ENCODE measurements around the gene RAPGEF4. TPM values are rescaled to one million over a fixed set of nuclear protein-coding genes. Genes with fewer than 3 reads are reported as not detected.
A peak's percentile ranks its signal among the peaks of the same experiment; 100 is the strongest.

The RAPGEF4 gene
- total and polyA plus RNA-seq, 3 experiments from 2014 or later: not detected

- Histone ChIP-seq H3K36me3 (ENCODE audit: insufficient read depth, low read length) (no peaks in the 10 kb centered on the region), H3K27ac (ENCODE audit: low read depth, low read length) (no peak overlapping the region), H3K27me3 (ENCODE audit: insufficient read depth, low read length, poor library complexity, severe bottlenecking) (no peaks in the 10 kb centered on the region), H3K4me1 (ENCODE audit: insufficient read depth, low read length) (no peaks in the 10 kb centered on the region), H3K4me3 (ENCODE audit: low read length) (no peak overlapping the region), H3K9me3 (ENCODE audit: low read length) (no peaks in the 10 kb centered on the region)
- ChIA-PET POLR2A (no interaction called here), CTCF (no interaction called here)
- Mint-ChIP-seq H3K4me3 (no peak overlapping the region), H3K27me3 (peaks cover 11 to 54% of the 10 kb centered on the region in 2 donors), H3K9me3 (no peaks in the 10 kb centered on the region), H3K36me3 (no peaks in the 10 kb centered on the region), H3K27ac (no peak overlapping the region), H3K4me1 (peaks cover 0 to 3% (median 0%) of the 10 kb centered on the region in 3 donors)
- no peak for DNase-seq
Observed at GRCh38 chr2:172976816-172977215, 241.2 kb downstream of the RAPGEF4 start.

- DNase-seq: no peak
- H3K27me3 Mint-ChIP-seq: peaks cover 11 to 49% of the 10 kb centered on the region in 2 donors
- no peaks in the 10 kb centered on the region for H3K36me3 ChIP-seq (ENCODE audit: insufficient read depth, low read length)
- no peak overlapping the region for H3K27ac ChIP-seq (ENCODE audit: low read depth, low read length)
- CTCF ChIA-PET: no interaction called here
- no peaks in the 10 kb centered on the region for H3K9me3 Mint-ChIP-seq
- no peaks in the 10 kb centered on the region for H3K9me3 ChIP-seq (ENCODE audit: low read length)
- no peaks in the 10 kb centered on the region for H3K4me1 ChIP-seq (ENCODE audit: insufficient read depth, low read length)
- H3K27me3 ChIP-seq (ENCODE audit: insufficient read depth, low read length, poor library complexity, severe bottlenecking): no peaks in the 10 kb centered on the region
- no peak overlapping the region for H3K4me3 Mint-ChIP-seq
- H3K4me1 Mint-ChIP-seq: peaks cover 0 to 3% (median 0%) of the 10 kb centered on the region in 3 donors
- POLR2A ChIA-PET: no interaction called here
- H3K27ac Mint-ChIP-seq: peak overlapping the region in 1 of 8 donors; percentile 76
- H3K4me3 ChIP-seq (ENCODE audit: low read length): no peak overlapping the region
- H3K36me3 Mint-ChIP-seq: no peaks in the 10 kb centered on the region
Observed at GRCh38 chr2:172977270-172978062, 241.8 kb downstream of the RAPGEF4 start.

GRCh38 chr2:172978063-172978383, 242.4 kb downstream of the RAPGEF4 start:
- no peaks in the 10 kb centered on the region for H3K27me3 ChIP-seq (ENCODE audit: insufficient read depth, low read length, poor library complexity, severe bottlenecking)
- peaks cover 0 to 3% (median 0%) of the 10 kb centered on the region in 3 donors for H3K4me1 Mint-ChIP-seq
- H3K27me3 Mint-ChIP-seq: peaks cover 11 to 50% of the 10 kb centered on the region in 2 donors
- no peak overlapping the region for H3K4me3 ChIP-seq (ENCODE audit: low read length)
- no peaks in the 10 kb centered on the region for H3K4me1 ChIP-seq (ENCODE audit: insufficient read depth, low read length)
- H3K4me3 Mint-ChIP-seq: no peak overlapping the region
- no peaks in the 10 kb centered on the region for H3K9me3 ChIP-seq (ENCODE audit: low read length)
- H3K9me3 Mint-ChIP-seq: no peaks in the 10 kb centered on the region
- H3K36me3 Mint-ChIP-seq: no peaks in the 10 kb centered on the region
- DNase-seq: no peak
- no peak overlapping the region for H3K27ac ChIP-seq (ENCODE audit: low read depth, low read length)
- no peaks in the 10 kb centered on the region for H3K36me3 ChIP-seq (ENCODE audit: insufficient read depth, low read length)
- ChIA-PET POLR2A (no interaction called here), CTCF (no interaction called here)
- peak overlapping the region in 1 of 8 donors; percentile 76 for H3K27ac Mint-ChIP-seq

GRCh38 chr2:172985139-172985892, 249.7 kb downstream of the RAPGEF4 start:
- Histone ChIP-seq H3K9me3 (ENCODE audit: low read length) (no peaks in the 10 kb centered on the region), H3K27me3 (ENCODE audit: insufficient read depth, low read length, poor library complexity, severe bottlenecking) (no peaks in the 10 kb centered on the region), H3K4me3 (ENCODE audit: low read length) (no peak overlapping the region), H3K4me1 (ENCODE audit: insufficient read depth, low read length) (no peaks in the 10 kb centered on the region), H3K36me3 (ENCODE audit: insufficient read depth, low read length) (no peaks in the 10 kb centered on the region), H3K27ac (ENCODE audit: low read depth, low read length) (no peak overlapping the region)
- Mint-ChIP-seq H3K4me3 (no peak overlapping the region), H3K27ac (peak overlapping the region in 1 of 8 donors; percentile 65), H3K4me1 (peaks cover 0 to 3% (median 2%) of the 10 kb centered on the region in 3 donors), H3K9me3 (no peaks in the 10 kb centered on the region), H3K27me3 (peaks cover 13 to 37% of the 10 kb centered on the region in 2 donors), H3K36me3 (no peaks in the 10 kb centered on the region)
- CTCF ChIA-PET: no interaction called here
- DNase-seq: no peak
- POLR2A ChIA-PET: no interaction called here

- H3K9me3 ChIP-seq (ENCODE audit: low read length): no peaks in the 10 kb centered on the region
- no peaks in the 10 kb centered on the region for H3K27me3 ChIP-seq (ENCODE audit: insufficient read depth, low read length, poor library complexity, severe bottlenecking)
- H3K9me3 Mint-ChIP-seq: no peaks in the 10 kb centered on the region
- peaks cover 12 to 42% of the 10 kb centered on the region in 2 donors for H3K27me3 Mint-ChIP-seq
- H3K4me1 Mint-ChIP-seq: peaks cover 0 to 3% (median 2%) of the 10 kb centered on the region in 3 donors
- no peaks in the 10 kb centered on the region for H3K4me1 ChIP-seq (ENCODE audit: insufficient read depth, low read length)
- ChIA-PET POLR2A (no interaction called here), CTCF (no interaction called here)
- H3K27ac Mint-ChIP-seq: no peak overlapping the region
- no peak for DNase-seq
- no peaks in the 10 kb centered on the region for H3K36me3 Mint-ChIP-seq
- H3K36me3 ChIP-seq (ENCODE audit: insufficient read depth, low read length): no peaks in the 10 kb centered on the region
- no peak overlapping the region for H3K4me3 ChIP-seq (ENCODE audit: low read length)
- no peak overlapping the region for H3K4me3 Mint-ChIP-seq
- no peak overlapping the region for H3K27ac ChIP-seq (ENCODE audit: low read depth, low read length)
Observed at GRCh38 chr2:172986040-172986439, 250.4 kb downstream of the RAPGEF4 start.

GRCh38 chr2:172988728-172989127, 253.1 kb downstream of the RAPGEF4 start:
- DNase-seq: no peak
- no peaks in the 10 kb centered on the region for H3K9me3 Mint-ChIP-seq
- H3K9me3 ChIP-seq (ENCODE audit: low read length): no peaks in the 10 kb centered on the region
- H3K4me3 ChIP-seq (ENCODE audit: low read length): no peak overlapping the region
- H3K36me3 ChIP-seq (ENCODE audit: insufficient read depth, low read length): no peaks in the 10 kb centered on the region
- H3K27me3 Mint-ChIP-seq: peaks cover 11 to 27% of the 10 kb centered on the region in 2 donors
- H3K27me3 ChIP-seq (ENCODE audit: insufficient read depth, low read length, poor library complexity, severe bottlenecking): no peaks in the 10 kb centered on the region
- no peak overlapping the region for H3K4me3 Mint-ChIP-seq
- H3K4me1 ChIP-seq (ENCODE audit: insufficient read depth, low read length): no peaks in the 10 kb centered on the region
- H3K4me1 Mint-ChIP-seq: peaks cover 0 to 3% (median 2%) of the 10 kb centered on the region in 3 donors
- H3K27ac Mint-ChIP-seq: no peak overlapping the region
- no peaks in the 10 kb centered on the region for H3K36me3 Mint-ChIP-seq
- ChIA-PET POLR2A (no interaction called here), CTCF (no interaction called here)
- no peak overlapping the region for H3K27ac ChIP-seq (ENCODE audit: low read depth, low read length)

GRCh38 chr2:172991031-172991430, 255.4 kb downstream of the RAPGEF4 start:
- ChIA-PET CTCF (no interaction called here), POLR2A (no interaction called here)
- no peaks in the 10 kb centered on the region for H3K27me3 ChIP-seq (ENCODE audit: insufficient read depth, low read length, poor library complexity, severe bottlenecking)
- H3K4me1 Mint-ChIP-seq: no peaks in the 10 kb centered on the region
- H3K9me3 ChIP-seq (ENCODE audit: low read length): no peaks in the 10 kb centered on the region
- no peaks in the 10 kb centered on the region for H3K4me1 ChIP-seq (ENCODE audit: insufficient read depth, low read length)
- H3K27ac Mint-ChIP-seq: no peak overlapping the region
- no peak overlapping the region for H3K4me3 Mint-ChIP-seq
- peaks cover 12 to 20% of the 10 kb centered on the region in 2 donors for H3K27me3 Mint-ChIP-seq
- no peak for DNase-seq
- no peak overlapping the region for H3K27ac ChIP-seq (ENCODE audit: low read depth, low read length)
- H3K36me3 ChIP-seq (ENCODE audit: insufficient read depth, low read length): no peaks in the 10 kb centered on the region
- H3K9me3 Mint-ChIP-seq: no peaks in the 10 kb centered on the region
- no peak overlapping the region for H3K4me3 ChIP-seq (ENCODE audit: low read length)
- H3K36me3 Mint-ChIP-seq: no peaks in the 10 kb centered on the region

- CTCF ChIA-PET: no interaction called here
- no peak for DNase-seq
- H3K4me1 Mint-ChIP-seq: no peaks in the 10 kb centered on the region
- H3K9me3 Mint-ChIP-seq: no peaks in the 10 kb centered on the region
- POLR2A ChIA-PET: no interaction called here
- no peak overlapping the region for H3K27ac Mint-ChIP-seq
- peaks cover 10 to 13% of the 10 kb centered on the region in 2 donors for H3K27me3 Mint-ChIP-seq
- Histone ChIP-seq H3K4me1 (ENCODE audit: insufficient read depth, low read length) (no peaks in the 10 kb centered on the region), H3K4me3 (ENCODE audit: low read length) (no peak overlapping the region), H3K27ac (ENCODE audit: low read depth, low read length) (no peak overlapping the region), H3K27me3 (ENCODE audit: insufficient read depth, low read length, poor library complexity, severe bottlenecking) (no peaks in the 10 kb centered on the region), H3K36me3 (ENCODE audit: insufficient read depth, low read length) (no peaks in the 10 kb centered on the region), H3K9me3 (ENCODE audit: low read length) (no peaks in the 10 kb centered on the region)
- H3K36me3 Mint-ChIP-seq: no peaks in the 10 kb centered on the region
- no peak overlapping the region for H3K4me3 Mint-ChIP-seq
Observed at GRCh38 chr2:172993139-172993538, 257.5 kb downstream of the RAPGEF4 start.
